PC-3 (cell line): Measurements from ENCODE around the gene INO80E. TPM values are rescaled to one million over a fixed set of nuclear protein-coding genes. Genes with fewer than 3 reads are reported as not detected.

Experiments
- ATAC-seq: fragments of 200-7000 bp; cut with Tn5 transposase; 2 replicates; pipeline ENCODE4 v1.9.1; 2020; ENCODE audit warnings: mild to moderate bottlenecking, moderate library complexity
- BruUV-seq: library from RNA; stranded (reverse); fragments of 400-500 nt; replicated peaks from 2 replicates; lab custom pipeline; 2021; lab: Mats Ljungman, UMichigan
- CTCF ChIA-PET: fragments of 300-600 bp; sonication (Branson Sonifier 250); formaldehyde crosslinking; loops from one replicate; lab custom pipeline; 2022; ENCODE audit warnings: antibody characterized with exemption; lab: Charles Lee
- POLR2A ChIA-PET: fragments of 300-600 bp; sonication (Branson Sonifier 250); formaldehyde crosslinking; loops from one replicate; lab custom pipeline; 2022; ENCODE audit warnings: antibody characterized with exemption; ENCODE audit not compliant: unreplicated experiment; lab: Charles Lee
- DNase-seq: peaks from one replicate; pipeline ENCODE4 v3.0.0-alpha.2; 2015
- H2AFZ ChIP-seq: fragments of 300-600 bp; sonication (generic); 2 replicates; pipeline ENCODE4 v1.6.0; 2016; ENCODE audit warnings: antibody characterized with exemption, low read length
- H3F3A ChIP-seq: fragments of 300-600 bp; sonication (generic); one replicate; pipeline ENCODE4 v1.6.0; 2017; ENCODE audit warnings: antibody characterized with exemption, low read length, control low read depth, mild to moderate bottlenecking; ENCODE audit not compliant: unreplicated experiment
- H3K27ac ChIP-seq: fragments of 300-600 bp; sonication (generic); 2 replicates; pipeline ENCODE4 v1.5.1; 2016; ENCODE audit warnings: mild to moderate bottlenecking, low read length
- H3K27me3 ChIP-seq: fragments of 300-600 bp; sonication (generic); 2 replicates; pipeline ENCODE4 v1.6.1; 2016; ENCODE audit warnings: low read length, mixed read lengths
- H3K36me3 ChIP-seq: fragments of 300-600 bp; sonication (generic); 2 replicates; pipeline ENCODE4 v1.6.1; 2016; ENCODE audit warnings: low read depth, mixed run types, low read length, mixed read lengths
- H3K4me1 ChIP-seq: fragments of 300-600 bp; sonication (generic); 2 replicates; pipeline ENCODE4 v1.5.1; 2016; ENCODE audit warnings: low read length; ENCODE audit not compliant: insufficient read depth
- H3K4me2 ChIP-seq: fragments of 300-600 bp; sonication (generic); 2 replicates; pipeline ENCODE4 v1.6.0; 2016; ENCODE audit warnings: low read length
- H3K4me3 ChIP-seq: fragments of 300-600 bp; sonication (generic); 2 replicates; pipeline ENCODE4 v1.5.1; 2016; ENCODE audit warnings: mild to moderate bottlenecking, low read length, mixed read lengths
- H3K79me2 ChIP-seq: fragments of 300-600 bp; sonication (generic); 2 replicates; pipeline ENCODE4 v1.6.1; 2017; ENCODE audit warnings: low read length, mixed read lengths
- H3K9ac ChIP-seq: fragments of 300-600 bp; sonication (generic); 2 replicates; pipeline ENCODE4 v1.6.0; 2016; ENCODE audit warnings: mild to moderate bottlenecking, low read length
- H3K9me2 ChIP-seq: fragments of 300-600 bp; sonication (generic); replicated peaks from 2 replicates; pipeline ENCODE4 v1.6.1; 2016; ENCODE audit warnings: mixed run types, low read length, mixed read lengths
- H3K9me3 ChIP-seq: fragments of 300-600 bp; sonication (generic); 2 replicates; pipeline ENCODE4 v1.6.1; 2016; ENCODE audit warnings: low read length, mixed read lengths
- H4K20me1 ChIP-seq: fragments of 300-600 bp; sonication (generic); 2 replicates; pipeline ENCODE4 v1.6.1; 2016; ENCODE audit warnings: low read length, mixed read lengths
- CTCF ChIP-seq: fragments of 300-600 bp; sonication (generic); conservative IDR thresholded peaks from 2 replicates; pipeline ENCODE4 v1.5.1; 2017; ENCODE audit warnings: antibody characterized with exemption, low read depth, mild to moderate bottlenecking, low read length
- EZH2 ChIP-seq: fragments of 300-600 bp; sonication (generic); IDR thresholded peaks from one replicate; pipeline ENCODE4 v1.6.1; 2017; ENCODE audit warnings: antibody characterized with exemption, mild to moderate bottlenecking, low read length; ENCODE audit not compliant: unreplicated experiment
- EZH2phosphoT487 ChIP-seq: fragments of 300-600 bp; sonication (generic); IDR thresholded peaks from 2 replicates; pipeline ENCODE4 v1.6.1; 2018; ENCODE audit warnings: mild to moderate bottlenecking, antibody characterized with exemption, low read length, borderline replicate concordance
- intact Hi-C: fragments of 100-400 bp; cut with micrococcal nuclease; formaldehyde crosslinking; loops from 2 replicates; pipeline ENCODE4 v1.9.0; 2023
- total RNA-seq: library from RNA; depleted of rRNA; stranded (reverse); fragments of >200 nt; gene quantifications from 2 replicates; pipeline ENCODE4 v1.2.3, GENCODE V29; 2014

Gene INO80E
- total RNA-seq, 1 experiment from 2014 or later: 70.3 TPM

- H3K9me2 ChIP-seq: no peaks in the 10 kb centered on the region
- peak within 1 kb of the TSS; percentile 100 for H3K4me2 ChIP-seq
- ATAC-seq (peak; percentile 42), DNase-seq (peak; percentile 77)
- H3K4me1 ChIP-seq: peaks cover 24% of the 10 kb centered on the region
- intact Hi-C loops: no loop called here
- no peaks in the 10 kb centered on the region for H3K27me3 ChIP-seq
- H3K27ac ChIP-seq: peak within 1 kb of the TSS; percentile 92
- TSS peak; percentile 71 for BruUV-seq
- peak within 1 kb of the TSS; percentile 100 for H2AFZ ChIP-seq
- peak within 1 kb of the TSS; percentile 100 for H3K9ac ChIP-seq
- H3K9me3 ChIP-seq: no peaks in the 10 kb centered on the region
- POLR2A ChIA-PET: no interaction called here
- peaks cover 8% of the 10 kb centered on the region; the same call in 1 of the 2 replicates for H3K36me3 ChIP-seq
- CTCF ChIA-PET: no interaction called here
- H4K20me1 ChIP-seq: no peaks in the 10 kb centered on the region
- H3K79me2 ChIP-seq: peaks cover 12% of the 10 kb centered on the region
- no peaks in the 10 kb centered on the region for H3F3A ChIP-seq
- TF ChIP-seq EZH2phosphoT487 (no peak), EZH2 (no peak), CTCF (no peak)
- peak within 1 kb of the TSS; percentile 91 for H3K4me3 ChIP-seq
Measured at GRCh38 chr16:29995324-29995910, 624 bp upstream of the INO80E start, which contains the start of gene HIRIP3. TSS of gene HIRIP3 (minus strand) at chr16:29995617. CDS start at chr16:29995605, 12 bp downstream.

DNA sequence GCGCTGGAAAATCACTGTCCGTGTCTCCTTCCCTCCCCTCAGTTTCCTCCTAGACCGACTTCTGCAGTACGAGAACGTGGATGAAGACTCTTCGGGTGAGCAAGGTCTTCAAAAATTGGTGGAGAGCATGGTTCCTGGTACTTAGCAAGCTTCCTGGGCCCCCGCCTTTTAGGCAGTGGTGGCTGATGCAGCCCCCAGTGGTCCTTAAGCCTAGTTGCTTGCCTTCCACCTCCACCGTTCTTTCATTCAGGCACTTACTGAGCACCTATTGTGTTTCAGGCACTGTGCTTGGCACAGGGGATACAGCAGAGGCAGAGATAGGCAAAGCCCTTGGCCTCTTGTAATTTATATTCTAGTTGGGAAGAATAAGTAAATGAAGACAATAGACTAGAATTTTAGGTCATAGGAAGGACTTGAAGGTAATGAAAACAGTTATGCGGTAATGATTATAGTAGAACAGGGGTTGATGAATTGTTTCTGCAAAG lies 767 bp downstream of the INO80E start:
- peaks cover 24% of the 10 kb centered on the region for H3K4me1 ChIP-seq
- peak overlapping the region; percentile 91 for H3K4me3 ChIP-seq
- H4K20me1 ChIP-seq: no peaks in the 10 kb centered on the region
- no peaks in the 10 kb centered on the region for H3K9me2 ChIP-seq
- no TSS peak for BruUV-seq
- H3K79me2 ChIP-seq: peaks cover 12% of the 10 kb centered on the region
- intact Hi-C loops: loop anchor here (2.0 kb wide), 1 partner anchor 134 kb away; the partner anchor contains the start of gene CDIPT
- CTCF ChIA-PET: interaction anchor here (0.5 kb wide), 1 partner anchor 8 kb away, joined by 4 read pairs; no protein-coding TSS in a partner anchor
- peak overlapping the region; percentile 100 for H2AFZ ChIP-seq
- no peaks in the 10 kb centered on the region for H3F3A ChIP-seq
- peaks cover 8% of the 10 kb centered on the region; the same call in 1 of the 2 replicates for H3K36me3 ChIP-seq
- H3K27ac ChIP-seq: no peak overlapping the region
- peak overlapping the region; percentile 100 for H3K4me2 ChIP-seq
- H3K9ac ChIP-seq: peak overlapping the region; percentile 100
- ATAC-seq (no peak), DNase-seq (no peak)
- no peaks in the 10 kb centered on the region for H3K9me3 ChIP-seq
- no peaks in the 10 kb centered on the region for H3K27me3 ChIP-seq
- TF ChIP-seq EZH2phosphoT487: no peak
- no peak for TF ChIP-seq CTCF
- no peak for TF ChIP-seq EZH2
- POLR2A ChIA-PET: no interaction called here

GRCh38 chr16:29999605-30000004 lies 3.6 kb downstream of the INO80E start:
- TF ChIP-seq EZH2phosphoT487 (no peak), CTCF (no peak), EZH2 (no peak)
- H3K36me3 ChIP-seq: no peaks in the 10 kb centered on the region
- no peaks in the 10 kb centered on the region for H4K20me1 ChIP-seq
- POLR2A ChIA-PET: no interaction called here
- no TSS peak for BruUV-seq
- intact Hi-C loops: no loop called here
- CTCF ChIA-PET: no interaction called here
- H2AFZ ChIP-seq: no peak overlapping the region
- H3K4me2 ChIP-seq: no peak overlapping the region
- H3K4me1 ChIP-seq: peaks cover 18% of the 10 kb centered on the region
- H3K9me2 ChIP-seq: no peaks in the 10 kb centered on the region
- peaks cover 12% of the 10 kb centered on the region for H3K79me2 ChIP-seq
- no peak overlapping the region for H3K9ac ChIP-seq
- ATAC-seq (no peak), DNase-seq (no peak)
- H3K27me3 ChIP-seq: no peaks in the 10 kb centered on the region
- no peak overlapping the region for H3K4me3 ChIP-seq
- H3K9me3 ChIP-seq: no peaks in the 10 kb centered on the region
- no peak overlapping the region for H3K27ac ChIP-seq
- no peaks in the 10 kb centered on the region for H3F3A ChIP-seq
